Mucosa of stomach (tissue), 1 donor: Measurements from ENCODE around the gene ALAS2.

ENCODE experiments used
- H3K27me3 ChIP-seq: one replicate; pipeline ENCODE4 v1.7.0; 2013; ENCODE audit warnings: mild to moderate bottlenecking, low read length; ENCODE audit not compliant: control insufficient read depth, insufficient read depth
- H3K36me3 ChIP-seq: one replicate; pipeline ENCODE4 v1.7.0; 2013; ENCODE audit warnings: low read length; ENCODE audit not compliant: control insufficient read depth, insufficient read depth
- H3K4me1 ChIP-seq: one replicate; pipeline ENCODE4 v1.7.0; 2013; ENCODE audit warnings: mild to moderate bottlenecking, low read length; ENCODE audit not compliant: control insufficient read depth, insufficient read depth
- H3K4me3 ChIP-seq: one replicate; pipeline ENCODE4 v1.7.0; 2013; ENCODE audit warnings: low read length
- H3K9ac ChIP-seq: one replicate; pipeline ENCODE4 v1.7.0; 2013; ENCODE audit warnings: mild to moderate bottlenecking, low read length, moderate library complexity
- H3K9me3 ChIP-seq: one replicate; pipeline ENCODE4 v1.7.0; 2013; ENCODE audit warnings: mild to moderate bottlenecking, low read length, moderate library complexity; ENCODE audit not compliant: control insufficient read depth
- donor health status: Pancreatic carcinoma.

ALAS2 gene

GRCh38 chrX:54964766-54965497 lies 65.8 kb downstream of the ALAS2 start:
- Histone ChIP-seq H3K27me3 (no peaks in the 10 kb centered on the region), H3K9me3 (no peaks in the 10 kb centered on the region), H3K36me3 (no peaks in the 10 kb centered on the region), H3K4me1 (no peaks in the 10 kb centered on the region), H3K4me3 (no peak overlapping the region), H3K9ac (no peak overlapping the region)

GRCh38 chrX:54961750-54962149 lies 69.0 kb downstream of the ALAS2 start:
- H3K4me3 ChIP-seq: no peak overlapping the region
- H3K36me3 ChIP-seq: no peaks in the 10 kb centered on the region
- H3K4me1 ChIP-seq: no peaks in the 10 kb centered on the region
- H3K27me3 ChIP-seq: no peaks in the 10 kb centered on the region
- H3K9ac ChIP-seq: no peak overlapping the region
- no peaks in the 10 kb centered on the region for H3K9me3 ChIP-seq
